Thyroid gland (tissue), 4 donors: ENCODE measurements around the gene BLTP2. TPM values are rescaled to one million over a fixed set of nuclear protein-coding genes. Genes with fewer than 3 reads are reported as not detected.
A peak's percentile ranks its signal among the peaks of the same experiment; 100 is the strongest.

ENCODE experiments used
- DNase-seq, 2 donors: peaks; one replicate each; pipeline ENCODE4 v3.0.0-alpha.2; 2019
- H3K27ac ChIP-seq, 3 donors: fragments of 200-600 bp; sonication (generic); 1 replicate in 2 of 3; 2 replicates in 1 of 3; pipeline ENCODE4 v1.5.1; 2016 to 2019; ENCODE audit warnings: mild to moderate bottlenecking in 1 of 3, moderate library complexity in 1 of 3
- H3K27me3 ChIP-seq: fragments of 200-600 bp; sonication (generic); one replicate; pipeline ENCODE4 v1.5.1; 2019
- H3K36me3 ChIP-seq, 2 donors: fragments of 200-600 bp; sonication (generic); one replicate each; pipeline ENCODE4 v1.5.1; 2016 to 2019
- H3K4me1 ChIP-seq, 2 donors: fragments of 200-600 bp; sonication (generic); one replicate each; pipeline ENCODE4 v1.5.1; 2017 to 2019
- H3K4me3 ChIP-seq, 3 donors: fragments of 200-600 bp; sonication (generic); replicated peaks in 1 of 3; 1 replicate in 2 of 3; 2 replicates in 1 of 3; pipeline ENCODE4 v1.5.1; 2016; ENCODE audit warnings: mild to moderate bottlenecking in 1 of 3
- H3K9me3 ChIP-seq: fragments of 200-600 bp; sonication (generic); one replicate; pipeline ENCODE4 v1.5.1; 2017
- CTCF ChIP-seq, 6 experiments: fragments of 200-600 bp in 3 of 6; fragments of 450-650 bp in 3 of 6; sonication (generic) in 3 of 6; IDR thresholded peaks; one replicate each; pipeline ENCODE4 v1.5.1; 2016 to 2019; ENCODE audit warnings: antibody characterized with exemption in 6 of 6, mild to moderate bottlenecking in 2 of 6, inconsistent platforms in 1 of 6, moderate library complexity in 1 of 6
- POLR2A ChIP-seq, 2 donors: fragments of 450-650 bp; IDR thresholded peaks; one replicate each; pipeline ENCODE4 v1.6.1; 2017; ENCODE audit warnings: antibody characterized with exemption in 2 of 2, mild to moderate bottlenecking in 2 of 2, moderate library complexity in 1 of 2
- WGBS, 2 donors: methylation state at CpG; one replicate each; pipeline ENCODE4 v1.1.5; 2017; 5-methylcytosine and 5-hydroxymethylcytosine counted together
- intact Hi-C: fragments of 100-400 bp; cut with DNase I; formaldehyde crosslinking; loops from one replicate; pipeline ENCODE4 v1.15.1; 2023
- total RNA-seq, 4 donors: library from RNA; depleted of rRNA; stranded (reverse); fragments of >200 nt; gene quantifications; one replicate each; pipeline ENCODE4 v1.2.3, GENCODE V29; 2016

Gene BLTP2
- total RNA-seq, 4 donors from 2014 or later: 96.5 to 153 (median 129) TPM

- no peaks in the 10 kb centered on the region for H3K9me3 ChIP-seq
- no peak for DNase-seq
- H3K27ac ChIP-seq: no peak overlapping the region
- H3K27me3 ChIP-seq: no peaks in the 10 kb centered on the region
- H3K4me3 ChIP-seq: no peak overlapping the region
- TF ChIP-seq CTCF (IDR thresholded peaks at IDR 0.05): no peak
- TF ChIP-seq POLR2A (IDR thresholded peaks at IDR 0.05): no peak
- intact Hi-C loops: no loop called here
- WGBS, 2 donors: 88 to 90% methylated on average over 7 of the region's 7 CpGs
- H3K4me1 ChIP-seq: peaks cover 0 to 6% of the 10 kb centered on the region in 2 donors
- H3K36me3 ChIP-seq: peaks cover 71 to 74% of the 10 kb centered on the region in 2 donors
Measured at GRCh38 chr17:28616281-28616680, 28.7 kb downstream of the BLTP2 start.

GRCh38 chr17:28615260-28615940 is 29.6 kb downstream of the BLTP2 start:
- intact Hi-C loops: no loop called here
- Histone ChIP-seq H3K9me3 (no peaks in the 10 kb centered on the region), H3K4me1 (peaks cover 0 to 6% of the 10 kb centered on the region in 2 donors), H3K36me3 (peaks cover 62 to 65% of the 10 kb centered on the region in 2 donors), H3K4me3 (no peak overlapping the region), H3K27ac (no peak overlapping the region), H3K27me3 (no peaks in the 10 kb centered on the region)
- WGBS, 2 donors: 92 to 96% methylated on average over 4 of the region's 4 CpGs
- DNase-seq: no peak
- TF ChIP-seq CTCF (IDR thresholded peaks at IDR 0.05) (no peak), POLR2A (IDR thresholded peaks at IDR 0.05) (no peak)

GRCh38 chr17:28613931-28614381 is 31.0 kb downstream of the BLTP2 start, which contains the start of gene RSKR:
TSS of gene RSKR (minus strand) at chr17:28614185. CDS start at chr17:28614161, 24 bp downstream.
- Histone ChIP-seq H3K4me3 (no peak within 1 kb of the TSS), H3K4me1 (peaks cover 0 to 6% of the 10 kb centered on the region in 2 donors), H3K27ac (peak within 1 kb of the TSS in 1 of 3 donors; percentile 15), H3K36me3 (peaks cover 47 to 50% of the 10 kb centered on the region in 2 donors), H3K9me3 (no peaks in the 10 kb centered on the region), H3K27me3 (no peaks in the 10 kb centered on the region)
- no peak for TF ChIP-seq CTCF (IDR thresholded peaks at IDR 0.05)
- no peak for TF ChIP-seq POLR2A (IDR thresholded peaks at IDR 0.05)
- intact Hi-C loops: loop anchor here (2.0 to 5.0 kb wide), 2 partner anchors 67 to 122 kb away; no protein-coding TSS in a partner anchor
- no peak for DNase-seq
- 87% methylated on average over 5 of the region's 5 CpGs for WGBS, 2 donors

GRCh38 chr17:28612936-28613872 is 31.8 kb downstream of the BLTP2 start:
- 78 to 87% methylated on average over 6 of the region's 6 CpGs for WGBS, 2 donors
- peak; percentile 48 to 49 for DNase-seq
- peaks cover 0 to 6% of the 10 kb centered on the region in 2 donors for H3K4me1 ChIP-seq
- no peak overlapping the region for H3K4me3 ChIP-seq
- TF ChIP-seq CTCF (IDR thresholded peaks at IDR 0.05): peak; percentile 33 to 76 (median 58)
- no peak for TF ChIP-seq POLR2A (IDR thresholded peaks at IDR 0.05)
- peaks cover 40 to 43% of the 10 kb centered on the region in 2 donors for H3K36me3 ChIP-seq
- peak overlapping the region in 1 of 3 donors; percentile 15 for H3K27ac ChIP-seq
- no peaks in the 10 kb centered on the region for H3K9me3 ChIP-seq
- intact Hi-C loops: loop anchor here (2.0 to 5.0 kb wide), 2 partner anchors 66 to 121 kb away; no protein-coding TSS in a partner anchor
- H3K27me3 ChIP-seq: no peaks in the 10 kb centered on the region
